GM12878 (cell line): Measurements from ENCODE around the gene OPRL1.

Experiments
- FOXM1 ChIP-seq: IDR thresholded peaks from 2 replicates; pipeline ENCODE4 v1.6.1; 2012; ENCODE audit warnings: low read depth, mild to moderate bottlenecking, inconsistent platforms, low read length, moderate library complexity
- YY1 ChIP-seq: IDR thresholded peaks from 2 replicates; pipeline ENCODE4 v1.6.1; 2011; ENCODE audit warnings: low read depth, mild to moderate bottlenecking, low read length
- TF ChIP-seq, protein P1 (sequence below), 3 experiments: IDR thresholded peaks in 2 of 3; conservative IDR thresholded peaks in 1 of 3; 2 replicates each; pipeline ENCODE4 v1.5.1; 2011; ENCODE audit warnings: low read depth in 3 of 3, low read length in 3 of 3, mild to moderate bottlenecking in 3 of 3, control low read depth in 2 of 3, moderate library complexity in 2 of 3, inconsistent platforms in 1 of 3, mixed read lengths in 1 of 3; ENCODE audit not compliant: control insufficient read depth in 2 of 3, insufficient read depth in 1 of 3; ENCODE audit errors: extremely low read depth in 1 of 3

DNA sequence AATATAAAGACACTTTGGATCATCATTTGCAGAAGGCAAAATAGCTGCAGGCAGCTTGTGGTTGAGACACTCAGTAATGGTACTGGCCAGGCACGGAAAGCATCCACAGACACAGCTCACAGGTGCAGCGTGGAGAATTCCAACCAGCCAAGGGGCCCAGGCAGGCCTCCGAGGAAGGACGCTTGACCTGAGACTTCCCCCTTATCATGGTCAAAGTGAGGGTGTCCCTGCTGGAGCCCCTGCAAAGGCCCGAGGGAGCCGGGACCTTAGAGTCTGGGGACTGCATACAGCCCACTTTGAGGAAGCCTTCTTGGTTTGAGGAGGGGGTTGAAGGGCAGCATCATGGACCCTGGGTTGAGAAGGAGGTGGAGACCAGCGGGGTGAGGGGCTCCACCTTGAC is 69.3 kb downstream of the OPRL1 start:
- TF ChIP-seq FOXM1: no peak
- TF ChIP-seq, protein P1, sequence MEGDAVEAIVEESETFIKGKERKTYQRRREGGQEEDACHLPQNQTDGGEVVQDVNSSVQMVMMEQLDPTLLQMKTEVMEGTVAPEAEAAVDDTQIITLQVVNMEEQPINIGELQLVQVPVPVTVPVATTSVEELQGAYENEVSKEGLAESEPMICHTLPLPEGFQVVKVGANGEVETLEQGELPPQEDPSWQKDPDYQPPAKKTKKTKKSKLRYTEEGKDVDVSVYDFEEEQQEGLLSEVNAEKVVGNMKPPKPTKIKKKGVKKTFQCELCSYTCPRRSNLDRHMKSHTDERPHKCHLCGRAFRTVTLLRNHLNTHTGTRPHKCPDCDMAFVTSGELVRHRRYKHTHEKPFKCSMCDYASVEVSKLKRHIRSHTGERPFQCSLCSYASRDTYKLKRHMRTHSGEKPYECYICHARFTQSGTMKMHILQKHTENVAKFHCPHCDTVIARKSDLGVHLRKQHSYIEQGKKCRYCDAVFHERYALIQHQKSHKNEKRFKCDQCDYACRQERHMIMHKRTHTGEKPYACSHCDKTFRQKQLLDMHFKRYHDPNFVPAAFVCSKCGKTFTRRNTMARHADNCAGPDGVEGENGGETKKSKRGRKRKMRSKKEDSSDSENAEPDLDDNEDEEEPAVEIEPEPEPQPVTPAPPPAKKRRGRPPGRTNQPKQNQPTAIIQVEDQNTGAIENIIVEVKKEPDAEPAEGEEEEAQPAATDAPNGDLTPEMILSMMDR (IDR thresholded peaks at IDR 0.05 in 2 of 3, conservative IDR thresholded peaks at IDR 0.05 in 1 of 3; ENCODE audit: control insufficient read depth in 2 of 3, extremely low read depth in 1 of 3, insufficient read depth in 1 of 3, low read depth in 3 of 3, low read length in 3 of 3): no peak
- TF ChIP-seq YY1: no peak
